Measurements from ENCODE around the gene GFRA4.

The GFRA4 gene

GRCh38 chr20:3628502-3629314 lies 34.5 kb downstream of the GFRA4 start:
- TF ChIP-seq CTCF (conservative IDR thresholded peaks at IDR 0.05; ENCODE audit: low read length) (no peak), EZH2phosphoT487 (IDR thresholded peaks at IDR 0.05; ENCODE audit: borderline replicate concordance) (no peak)
- no peaks in the 10 kb centered on the region for H3F3A ChIP-seq (ENCODE audit: low read depth)
- no peaks in the 10 kb centered on the region for H4K20me1 ChIP-seq (ENCODE audit: insufficient read depth, low read length, poor library complexity, severe bottlenecking)
- H3K36me3 ChIP-seq (ENCODE audit: insufficient read depth, low read length), result peaks cover 9% of the 10 kb centered on the region; the same call in 1 of the 2 replicates
- H3K79me2 ChIP-seq (ENCODE audit: insufficient read depth, low read length), result no peaks in the 10 kb centered on the region
- H3K9me2 ChIP-seq (replicated peaks; ENCODE audit: low read depth, low read length), result no peaks in the 10 kb centered on the region
- no peak overlapping the region for H3K4me3 ChIP-seq (ENCODE audit: low read length, poor library complexity, severe bottlenecking)
- no peak overlapping the region for H3K4me2 ChIP-seq (ENCODE audit: low read depth, low read length, poor library complexity, severe bottlenecking)
- no peaks in the 10 kb centered on the region for H3K27me3 ChIP-seq (ENCODE audit: insufficient read depth, low read length, poor library complexity, severe bottlenecking)
- H2AFZ ChIP-seq (ENCODE audit: low read length), result no peak overlapping the region
- no peak overlapping the region for H3K9ac ChIP-seq (ENCODE audit: low read depth, low read length, poor library complexity, severe bottlenecking)
- H3K9me3 ChIP-seq (ENCODE audit: insufficient read depth, low read depth, low read length), result no peaks in the 10 kb centered on the region
- no peaks in the 10 kb centered on the region for H3K4me1 ChIP-seq (ENCODE audit: insufficient read depth, low read length, poor library complexity, severe bottlenecking)

GRCh38 chr20:3627476-3627875 lies 35.7 kb downstream of the GFRA4 start:
- Histone ChIP-seq H3K9me2 (replicated peaks; ENCODE audit: low read depth, low read length) (no peaks in the 10 kb centered on the region), H3K4me2 (ENCODE audit: low read depth, low read length, poor library complexity, severe bottlenecking) (no peak overlapping the region), H3K9me3 (ENCODE audit: insufficient read depth, low read depth, low read length) (no peaks in the 10 kb centered on the region), H3K36me3 (ENCODE audit: insufficient read depth, low read length) (peaks cover 9% of the 10 kb centered on the region; the same call in 1 of the 2 replicates), H3K27me3 (ENCODE audit: insufficient read depth, low read length, poor library complexity, severe bottlenecking) (no peaks in the 10 kb centered on the region), H2AFZ (ENCODE audit: low read length) (no peak overlapping the region), H3K79me2 (ENCODE audit: insufficient read depth, low read length) (no peaks in the 10 kb centered on the region), H3K4me1 (ENCODE audit: insufficient read depth, low read length, poor library complexity, severe bottlenecking) (no peaks in the 10 kb centered on the region), H4K20me1 (ENCODE audit: insufficient read depth, low read length, poor library complexity, severe bottlenecking) (no peaks in the 10 kb centered on the region), H3F3A (ENCODE audit: low read depth) (no peaks in the 10 kb centered on the region), H3K9ac (ENCODE audit: low read depth, low read length, poor library complexity, severe bottlenecking) (no peak overlapping the region), H3K4me3 (ENCODE audit: low read length, poor library complexity, severe bottlenecking) (no peak overlapping the region)
- no peak for TF ChIP-seq EZH2phosphoT487 (IDR thresholded peaks at IDR 0.05; ENCODE audit: borderline replicate concordance)

GRCh38 chr20:3622406-3622805 lies 40.8 kb downstream of the GFRA4 start:
- H3K27me3 ChIP-seq (ENCODE audit: insufficient read depth, low read length, poor library complexity, severe bottlenecking), result no peaks in the 10 kb centered on the region
- no peaks in the 10 kb centered on the region for H3K9me2 ChIP-seq (replicated peaks; ENCODE audit: low read depth, low read length)
- H3K9ac ChIP-seq (ENCODE audit: low read depth, low read length, poor library complexity, severe bottlenecking), result no peak overlapping the region
- no peak for TF ChIP-seq CTCF (conservative IDR thresholded peaks at IDR 0.05; ENCODE audit: low read length)
- TF ChIP-seq EZH2phosphoT487 (IDR thresholded peaks at IDR 0.05; ENCODE audit: borderline replicate concordance), result no peak
- no peaks in the 10 kb centered on the region for H3K79me2 ChIP-seq (ENCODE audit: insufficient read depth, low read length)
- H4K20me1 ChIP-seq (ENCODE audit: insufficient read depth, low read length, poor library complexity, severe bottlenecking), result no peaks in the 10 kb centered on the region
- no peaks in the 10 kb centered on the region; the same call in 1 of the 2 replicates for H3K36me3 ChIP-seq (ENCODE audit: insufficient read depth, low read length)
- no peak overlapping the region for H3K4me2 ChIP-seq (ENCODE audit: low read depth, low read length, poor library complexity, severe bottlenecking)
- no peak overlapping the region for H3K4me3 ChIP-seq (ENCODE audit: low read length, poor library complexity, severe bottlenecking)
- H3K9me3 ChIP-seq (ENCODE audit: insufficient read depth, low read depth, low read length), result no peaks in the 10 kb centered on the region
- no peaks in the 10 kb centered on the region for H3F3A ChIP-seq (ENCODE audit: low read depth)
- no peak overlapping the region for H2AFZ ChIP-seq (ENCODE audit: low read length)
- H3K4me1 ChIP-seq (ENCODE audit: insufficient read depth, low read length, poor library complexity, severe bottlenecking), result no peaks in the 10 kb centered on the region

All from Loucy (cell line).